GM19324 (cell line): Measurements from ENCODE around the gene FBXW4.

ENCODE experiments used
- ATAC-seq: cut with Tn5 transposase; IDR thresholded peaks from one replicate; pipeline ENCODE4 v1.9.1; 2021; ENCODE audit warnings: mild to moderate bottlenecking, moderate library complexity; ENCODE audit not compliant: unreplicated experiment, low FRiP score

FBXW4 gene

DNA sequence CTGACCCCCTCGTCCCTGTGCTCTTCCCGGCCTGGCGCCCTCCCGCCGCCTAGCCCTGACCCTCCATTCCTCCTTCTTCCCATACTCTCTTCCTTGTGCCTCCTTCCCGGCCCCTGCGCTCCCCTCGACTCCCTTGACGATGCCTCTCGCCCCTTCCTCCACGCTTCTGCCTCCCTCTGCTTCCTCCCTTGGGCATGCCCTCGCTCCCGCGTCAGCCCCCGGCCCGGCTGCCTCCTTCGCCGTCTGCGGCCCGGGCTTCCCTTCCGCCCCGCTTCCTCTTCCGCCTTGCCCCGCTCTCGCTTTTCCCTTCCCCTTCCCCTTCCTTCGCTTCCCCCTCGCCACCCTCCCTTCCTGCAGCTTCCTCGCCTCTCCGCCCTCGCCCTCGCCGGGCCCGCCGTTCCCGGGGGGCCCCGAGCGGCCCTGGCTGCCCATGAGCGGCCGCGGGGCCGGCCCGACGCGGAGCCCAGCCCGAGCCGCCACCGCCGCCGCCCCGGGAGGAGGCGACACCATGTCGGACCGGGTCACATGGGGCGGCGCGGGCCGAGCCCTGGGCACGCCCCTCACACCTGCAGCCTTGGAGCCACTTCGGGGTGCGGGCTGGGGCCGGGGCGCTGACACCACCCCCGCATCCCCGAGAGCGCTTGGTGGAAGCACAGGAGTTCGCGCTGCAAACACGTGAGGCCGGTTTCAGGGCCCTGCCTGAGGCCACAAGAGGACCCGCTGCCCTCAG is at the start of gene FBXW4:
Gene FBXW4 (minus strand): TSS at position 497 of the 730 bp plus-strand sequence. CDS start 65 bp downstream, at position 432.
- ATAC-seq: peak; percentile 70

DNA sequence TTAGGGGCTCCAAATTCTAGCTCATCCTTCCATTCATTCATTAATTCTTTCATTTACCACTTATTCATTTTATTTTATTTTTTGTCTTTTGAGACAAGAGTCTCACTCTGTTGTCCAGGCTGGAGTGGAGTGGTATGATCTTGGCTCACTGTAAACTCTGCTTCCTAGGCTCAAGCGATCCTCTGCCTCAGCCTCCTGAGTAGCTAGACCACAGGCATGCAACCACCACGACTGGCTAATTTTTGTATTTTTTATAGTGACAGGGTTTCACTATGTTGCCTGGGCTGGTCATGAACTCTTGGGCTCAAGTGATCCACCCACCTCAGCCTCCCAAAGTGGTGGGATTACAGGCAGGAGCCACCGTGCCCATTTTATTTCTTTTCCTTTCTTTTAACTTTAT is 49.3 kb upstream of the FBXW4 start:
- ATAC-seq: no peak

DNA sequence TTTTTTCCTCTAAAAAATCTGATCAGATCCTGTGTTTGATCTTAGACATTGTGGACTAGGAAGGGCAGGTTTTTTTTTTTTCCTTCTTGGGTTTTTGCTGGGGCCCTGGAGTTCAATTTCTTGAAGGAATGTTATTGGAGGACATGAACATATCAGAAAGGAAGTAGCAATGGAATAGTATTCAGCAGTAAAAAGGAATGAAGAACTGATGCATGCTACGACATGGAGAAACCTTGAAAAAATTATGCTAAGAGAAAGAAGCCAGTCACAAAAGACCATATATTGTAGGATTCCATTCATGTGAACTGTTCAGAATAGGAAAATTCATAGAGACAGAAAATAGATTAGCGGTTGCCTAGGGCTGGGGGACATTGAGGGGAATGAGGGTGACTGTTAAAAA is 47.0 kb upstream of the FBXW4 start:
- ATAC-seq: no peak

- no peak for ATAC-seq
Measured at GRCh38 chr10:101736666-101737065, 41.7 kb upstream of the FBXW4 start.

- no peak for ATAC-seq
Measured at GRCh38 chr10:101732096-101732495, 37.1 kb upstream of the FBXW4 start.

DNA sequence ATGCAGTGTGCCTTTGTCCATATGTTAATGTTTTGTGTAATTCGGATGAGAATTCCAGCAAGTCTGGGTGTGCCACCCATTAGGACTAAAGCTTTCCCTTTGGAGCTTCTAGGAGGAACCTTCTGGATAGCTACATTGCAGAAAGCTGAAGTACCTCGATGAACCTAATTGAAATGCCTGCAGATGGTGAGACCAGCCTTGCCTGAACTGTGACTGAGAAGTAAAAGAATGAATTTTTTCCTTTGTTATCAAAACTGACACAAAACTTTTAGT is 31.1 kb upstream of the FBXW4 start:
- ATAC-seq: no peak

DNA sequence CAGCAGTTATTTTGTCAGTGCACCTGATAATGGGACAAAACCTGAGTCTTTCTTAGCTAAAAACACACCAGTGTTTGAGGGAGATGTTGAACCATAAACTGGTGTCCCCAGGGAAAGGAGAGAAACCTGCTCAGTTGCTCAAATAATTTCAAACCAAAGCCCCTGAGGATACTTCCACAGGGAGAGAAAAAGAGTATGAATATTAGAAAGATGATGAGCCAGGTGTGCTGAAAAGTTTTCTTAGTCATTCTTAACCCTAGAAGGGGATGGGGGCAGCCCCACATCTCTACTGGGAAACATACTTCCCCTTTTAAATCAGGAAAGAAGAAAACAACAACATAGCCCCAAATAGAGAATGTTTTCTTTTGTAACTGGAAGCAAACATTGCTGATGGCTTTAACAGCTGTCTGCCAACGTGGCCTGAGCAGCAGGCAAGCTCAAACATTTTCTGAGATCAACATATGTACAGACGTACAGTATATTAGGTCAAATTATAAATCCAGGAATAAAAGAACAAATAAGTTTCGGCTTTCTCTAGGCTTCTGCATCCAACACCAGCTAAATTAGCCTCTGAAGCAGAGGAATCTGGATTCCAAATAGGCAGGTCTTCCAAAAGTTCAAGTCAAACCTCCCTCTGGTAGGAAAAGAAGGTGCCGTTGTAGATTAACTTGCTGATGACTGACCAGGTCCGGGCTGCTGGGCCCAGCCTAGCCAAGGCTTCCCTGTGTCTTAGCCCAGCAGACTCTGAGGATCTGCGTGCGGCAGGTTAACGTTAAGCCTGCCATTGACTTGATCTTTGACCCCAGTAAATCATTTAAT is 30.5 kb upstream of the FBXW4 start:
- no peak for ATAC-seq

DNA sequence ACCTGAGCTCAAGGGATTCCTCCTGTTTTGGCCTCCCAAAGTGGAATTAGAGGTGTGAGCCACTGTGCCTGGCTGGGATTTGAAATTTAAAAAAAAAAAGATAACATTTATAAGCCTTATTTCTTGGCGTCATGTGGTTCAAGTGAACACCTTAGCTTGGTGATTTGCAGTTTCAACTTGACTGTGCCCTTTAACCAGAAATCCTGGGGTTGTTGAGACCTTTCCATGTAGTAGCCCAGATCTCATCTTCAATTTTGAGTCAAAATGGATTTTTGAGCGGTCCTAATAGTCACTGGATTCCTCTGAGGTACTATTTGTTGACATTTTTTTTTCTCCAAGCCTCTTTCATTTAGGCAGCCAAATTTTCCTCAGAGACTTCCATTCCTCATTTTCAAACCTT is 29.5 kb upstream of the FBXW4 start:
- ATAC-seq: no peak

DNA sequence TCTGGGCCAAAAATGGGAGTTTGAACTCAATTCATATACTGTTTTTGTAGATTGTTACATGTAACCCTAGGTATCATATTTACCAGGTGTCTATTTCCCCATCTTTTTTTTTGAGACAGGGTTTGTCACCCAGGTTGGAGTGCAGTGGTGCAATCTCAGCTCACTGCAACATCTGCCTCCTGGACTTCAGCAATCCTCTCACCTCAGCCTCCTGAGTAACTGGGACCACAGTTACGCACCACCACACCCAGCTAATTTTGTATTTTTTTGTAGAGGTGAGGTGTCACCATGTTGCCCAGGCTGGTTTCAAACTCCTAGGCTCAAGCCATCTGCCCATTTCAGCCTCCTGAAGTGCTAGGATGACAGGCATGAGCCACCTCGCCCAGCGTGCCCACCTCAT is 28.2 kb upstream of the FBXW4 start:
- no peak for ATAC-seq

- no peak for ATAC-seq
Measured at GRCh38 chr10:101721806-101722205, 26.8 kb upstream of the FBXW4 start.

GRCh38 chr10:101720606-101721230 is 25.7 kb upstream of the FBXW4 start:
- no peak for ATAC-seq

DNA sequence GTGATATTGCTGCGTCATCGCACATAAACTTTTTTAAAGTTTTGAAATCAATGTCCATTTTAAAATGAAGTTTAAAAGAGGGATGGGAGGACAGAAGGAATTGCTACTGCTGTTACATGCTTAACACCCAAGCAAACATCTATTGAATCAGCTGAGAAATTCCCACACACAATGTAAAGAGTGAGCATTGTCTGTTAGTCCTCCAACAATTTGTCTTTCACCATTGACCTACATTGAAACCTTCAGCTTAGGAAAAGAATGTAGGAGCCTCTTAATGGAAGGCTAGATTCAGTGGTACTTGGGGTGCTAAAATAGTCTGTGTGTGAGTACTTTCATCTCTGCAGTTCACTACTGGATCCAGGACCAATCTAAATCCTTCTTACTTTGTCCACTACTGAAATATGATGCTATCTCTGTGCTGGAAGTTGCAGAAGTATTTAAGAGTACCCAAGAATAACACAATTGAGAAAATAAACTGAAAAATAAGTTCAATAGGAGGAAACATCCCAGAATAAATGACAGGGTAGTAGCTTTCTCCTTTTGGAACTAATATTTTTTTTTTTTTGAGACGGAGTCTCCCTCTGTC is 23.8 kb upstream of the FBXW4 start:
- ATAC-seq: no peak

DNA sequence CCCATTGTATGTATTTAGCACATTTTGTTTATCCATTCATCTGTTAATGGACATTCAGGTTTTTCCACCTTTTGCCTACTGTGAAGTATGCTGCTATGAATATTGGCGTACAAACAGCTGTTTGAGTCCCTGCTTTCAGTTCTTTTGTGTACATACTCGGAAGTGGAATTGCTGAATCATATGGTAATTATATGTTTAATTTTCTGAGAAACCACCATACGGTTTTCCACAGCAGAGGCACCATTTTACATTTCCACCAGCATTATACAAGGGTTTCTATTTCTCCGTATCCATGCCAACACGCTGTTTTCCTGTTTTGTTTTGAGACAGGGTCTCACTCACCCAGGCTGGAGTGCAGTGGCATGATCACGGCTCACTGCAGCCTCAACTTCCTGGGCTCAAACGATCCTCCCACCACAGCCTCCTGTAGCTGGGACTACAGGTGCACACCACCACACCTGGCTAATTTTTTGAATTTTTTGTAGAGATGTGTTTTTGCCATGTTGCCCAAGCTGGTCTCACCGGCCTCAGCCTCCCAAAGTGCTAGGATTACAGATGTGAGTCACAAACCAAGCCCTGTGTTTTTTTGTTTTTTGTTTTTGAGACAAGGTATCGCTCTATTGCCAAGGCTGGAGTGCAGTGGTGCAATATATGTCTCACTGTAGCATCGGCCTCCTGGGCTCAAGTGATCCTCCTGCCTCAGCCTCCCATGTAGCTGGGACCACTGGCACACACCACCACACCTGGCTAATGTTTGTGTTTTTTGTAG is 22.1 kb upstream of the FBXW4 start:
- no peak for ATAC-seq

- ATAC-seq: no peak
Measured at GRCh38 chr10:101712997-101713396, 18.0 kb upstream of the FBXW4 start.

- no peak for ATAC-seq
Measured at GRCh38 chr10:101710793-101711192, 15.8 kb upstream of the FBXW4 start.

GRCh38 chr10:101710059-101710695 is 15.2 kb upstream of the FBXW4 start:
- no peak for ATAC-seq

DNA sequence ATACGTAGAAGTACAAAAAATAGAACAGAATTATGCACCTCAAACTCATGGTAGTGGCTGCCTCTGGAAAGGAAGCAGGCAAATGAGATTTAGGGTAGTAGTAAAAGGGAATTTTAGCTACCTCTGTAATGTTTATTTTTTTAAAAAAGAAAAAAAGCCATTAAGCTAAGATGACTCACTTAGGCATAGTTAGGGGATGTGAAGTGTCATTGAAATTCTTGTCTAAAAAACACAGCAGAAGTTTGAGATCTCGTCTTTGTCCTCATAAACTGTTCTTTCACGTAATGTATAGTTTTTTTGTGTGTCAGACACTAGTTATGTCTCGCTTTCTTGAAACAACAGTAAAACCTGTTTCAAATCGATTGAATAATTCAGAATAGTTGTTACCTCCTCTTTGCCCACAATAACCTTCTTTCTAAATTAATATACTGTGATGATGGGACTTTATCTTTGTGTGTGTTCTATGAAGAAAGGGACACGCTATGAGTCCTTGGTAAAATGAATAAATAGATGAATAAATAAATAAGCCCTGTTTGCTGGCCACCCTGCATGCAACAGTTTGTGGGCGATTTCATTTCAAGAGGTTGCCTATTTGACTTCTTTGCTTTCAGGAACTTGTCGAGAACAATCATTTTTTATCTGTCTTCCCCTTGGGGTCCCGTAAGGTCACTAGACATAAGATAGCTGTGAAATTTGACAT is 14.5 kb upstream of the FBXW4 start:
- no peak for ATAC-seq

GRCh38 chr10:101708870-101709269 is 13.9 kb upstream of the FBXW4 start:
- ATAC-seq: no peak

- ATAC-seq: no peak
Measured at GRCh38 chr10:101708073-101708472, 13.1 kb upstream of the FBXW4 start.

DNA sequence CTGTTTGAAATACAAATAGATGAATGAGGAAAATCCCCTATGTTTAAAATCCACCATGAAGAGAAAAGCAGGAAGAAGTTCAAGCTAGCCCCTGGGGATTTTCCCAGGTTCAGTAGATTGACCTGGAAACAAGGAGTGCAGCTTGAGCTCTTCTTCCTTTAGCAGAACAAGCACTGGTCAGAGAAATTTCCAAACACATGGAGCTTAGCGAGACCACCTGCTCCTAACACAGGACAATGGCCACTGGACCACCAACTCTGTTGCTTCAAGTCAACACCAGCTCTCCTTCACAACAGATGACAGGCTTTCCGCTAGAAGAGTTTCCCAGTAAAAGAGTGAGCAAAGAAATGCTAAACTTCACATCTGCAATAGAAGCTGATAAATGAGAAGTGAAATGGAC is 9.4 kb upstream of the FBXW4 start:
- no peak for ATAC-seq
